GM19372 (cell line): Measurements from ENCODE around the gene ZBTB7C.

Experiments
- ATAC-seq: cut with Tn5 transposase; IDR thresholded peaks from one replicate; pipeline ENCODE4 v1.9.1; 2021; ENCODE audit warnings: mild to moderate bottlenecking, low read depth, moderate library complexity; ENCODE audit not compliant: unreplicated experiment

The ZBTB7C gene

GRCh38 chr18:48265328-48265727 lies 143.9 kb downstream of the ZBTB7C start:
- no peak for ATAC-seq

- ATAC-seq: no peak
Observed at GRCh38 chr18:48263914-48264902, 145.0 kb downstream of the ZBTB7C start.

- ATAC-seq: no peak
Observed at GRCh38 chr18:48263192-48263853, 145.9 kb downstream of the ZBTB7C start.

GRCh38 chr18:48260237-48260636 lies 148.9 kb downstream of the ZBTB7C start:
- no peak for ATAC-seq

GRCh38 chr18:48256848-48257247 lies 152.3 kb downstream of the ZBTB7C start:
- no peak for ATAC-seq

GRCh38 chr18:48254077-48254602 lies 155.0 kb downstream of the ZBTB7C start:
- no peak for ATAC-seq

GRCh38 chr18:48252525-48252924 lies 156.7 kb downstream of the ZBTB7C start:
- ATAC-seq: no peak

GRCh38 chr18:48250918-48251317 lies 158.3 kb downstream of the ZBTB7C start:
- no peak for ATAC-seq

GRCh38 chr18:48250362-48250907 lies 158.7 kb downstream of the ZBTB7C start:
- ATAC-seq: no peak

GRCh38 chr18:48249854-48250253 lies 159.3 kb downstream of the ZBTB7C start:
- ATAC-seq: no peak

- no peak for ATAC-seq
Observed at GRCh38 chr18:48244530-48244929, 164.7 kb downstream of the ZBTB7C start.

GRCh38 chr18:48238636-48239035 lies 170.5 kb downstream of the ZBTB7C start:
- no peak for ATAC-seq

GRCh38 chr18:48238206-48238605 lies 171.0 kb downstream of the ZBTB7C start:
- ATAC-seq: no peak

GRCh38 chr18:48236822-48237221 lies 172.4 kb downstream of the ZBTB7C start:
- ATAC-seq: no peak

GRCh38 chr18:48230467-48231113 lies 178.6 kb downstream of the ZBTB7C start:
- ATAC-seq: no peak

GRCh38 chr18:48229552-48229981 lies 179.6 kb downstream of the ZBTB7C start:
- ATAC-seq: no peak

- ATAC-seq: no peak
Observed at GRCh38 chr18:48228841-48229240, 180.3 kb downstream of the ZBTB7C start.

GRCh38 chr18:48228301-48228715 lies 180.9 kb downstream of the ZBTB7C start:
- no peak for ATAC-seq

GRCh38 chr18:48227206-48227605 lies 182.0 kb downstream of the ZBTB7C start:
- no peak for ATAC-seq

- no peak for ATAC-seq
Observed at GRCh38 chr18:48226401-48226800, 182.8 kb downstream of the ZBTB7C start.
